NCI-H446 treated with DMSO at 0.1 percent for 48 hours (cell line): Measurements from ENCODE around the gene CACNA1C.
"Not testable (repeated sequence)": the region's sequence is repeated elsewhere in the genome, so short reads cannot be mapped to it uniquely, and the experiment has no call there.

Experiments
- DNase-seq: peaks from one replicate; lab custom pipeline; 2025; lab: John Stamatoyannopoulos, UW

CACNA1C gene

GRCh38 chr12:2690348-2691005, 637.7 kb downstream of the CACNA1C start:
- DNase-seq = no peak

GRCh38 chr12:2691006-2691344, 638.2 kb downstream of the CACNA1C start:
- DNase-seq = no peak

- DNase-seq = no peak
These were observed 638.7 kb downstream of the CACNA1C start for GRCh38 chr12:2691345-2692071.

GRCh38 chr12:2692080-2692479, 639.3 kb downstream of the CACNA1C start:
- DNase-seq = no peak

- DNase-seq = no peak
These were observed 640.6 kb downstream of the CACNA1C start for GRCh38 chr12:2693244-2693860.

DNA sequence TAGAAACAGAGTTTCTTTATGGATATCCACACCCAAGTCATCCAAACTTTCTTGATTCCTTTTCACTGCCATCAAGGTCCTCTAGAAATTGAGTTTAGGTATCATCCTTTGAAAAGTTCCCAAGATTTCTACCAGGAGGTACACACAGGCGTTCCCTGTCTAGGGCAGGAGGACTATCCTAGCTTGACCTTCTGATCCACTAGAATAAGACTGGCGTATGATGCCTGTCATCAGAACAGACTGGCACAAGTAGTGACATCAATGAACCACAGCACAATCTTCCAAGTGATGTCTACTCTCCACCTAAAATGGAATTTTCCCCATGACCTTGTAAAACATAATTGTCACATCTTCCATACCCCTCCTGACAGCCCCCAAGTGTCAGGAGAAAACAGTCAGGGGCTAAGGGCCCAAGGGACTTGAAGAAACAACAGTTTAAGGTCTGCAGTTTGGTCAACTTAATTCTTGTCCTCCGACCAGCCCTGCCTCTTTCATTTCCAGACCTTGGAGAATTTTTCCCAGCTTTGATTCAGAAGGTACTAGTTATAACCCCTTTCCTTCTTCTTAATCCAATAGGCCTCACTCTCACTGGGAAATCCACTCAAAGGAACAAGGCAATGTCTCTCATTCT, 641.3 kb downstream of the CACNA1C start:
- no peak for DNase-seq

DNA sequence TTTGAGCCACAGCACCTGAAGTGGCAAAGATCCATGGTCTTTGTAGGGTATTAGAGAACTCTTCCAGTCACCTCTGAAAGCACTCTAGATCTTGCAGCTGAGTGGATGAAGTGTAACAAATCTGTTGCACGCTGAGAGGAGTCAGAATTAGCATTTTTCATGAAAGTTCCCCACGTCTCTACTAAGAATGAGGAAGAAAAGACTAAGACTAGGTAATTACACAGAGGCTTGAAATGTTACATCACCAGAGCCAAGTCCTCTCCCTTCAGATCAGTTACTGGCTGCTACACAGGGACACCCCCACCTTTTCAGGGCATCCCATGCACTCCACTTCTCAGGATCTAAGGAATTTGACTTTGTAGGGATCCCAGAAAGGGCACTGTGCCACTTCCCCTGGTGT, 643.3 kb downstream of the CACNA1C start:
- no peak for DNase-seq

DNA sequence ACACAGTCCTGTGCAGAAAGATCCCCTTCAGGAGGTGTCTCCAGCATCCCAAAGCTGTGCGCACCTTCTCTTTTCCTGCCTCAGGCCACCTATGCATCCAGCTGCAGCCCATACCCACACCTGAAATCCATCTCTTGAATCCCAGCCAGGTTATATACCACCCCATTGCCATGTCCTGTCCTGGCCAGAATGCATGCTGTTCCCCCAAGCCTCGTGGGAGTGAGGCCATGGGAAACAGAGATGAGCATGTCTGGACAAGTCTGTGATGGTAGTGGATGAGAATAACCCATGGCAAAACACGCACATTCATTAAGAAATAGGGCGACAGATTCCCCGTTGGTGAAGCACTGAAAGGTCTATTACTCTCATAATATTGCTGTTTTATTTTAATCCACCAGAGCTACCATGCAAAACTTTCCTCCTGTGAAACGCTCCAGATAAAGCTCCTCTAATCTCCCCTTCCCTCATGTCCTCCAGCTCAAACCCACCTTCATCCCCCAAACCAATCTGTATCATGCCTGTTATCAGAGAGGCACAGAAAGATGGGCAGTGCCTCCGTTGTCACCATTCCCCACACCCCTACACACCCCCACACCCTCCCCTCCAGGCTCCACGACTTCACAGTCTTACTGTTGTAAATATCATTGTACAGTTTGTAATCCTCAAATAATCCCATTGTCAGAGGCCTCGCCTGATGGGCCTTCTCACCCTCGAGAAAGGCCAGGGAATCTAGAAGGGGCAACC, 644.4 kb downstream of the CACNA1C start:
- no peak for DNase-seq

DNA sequence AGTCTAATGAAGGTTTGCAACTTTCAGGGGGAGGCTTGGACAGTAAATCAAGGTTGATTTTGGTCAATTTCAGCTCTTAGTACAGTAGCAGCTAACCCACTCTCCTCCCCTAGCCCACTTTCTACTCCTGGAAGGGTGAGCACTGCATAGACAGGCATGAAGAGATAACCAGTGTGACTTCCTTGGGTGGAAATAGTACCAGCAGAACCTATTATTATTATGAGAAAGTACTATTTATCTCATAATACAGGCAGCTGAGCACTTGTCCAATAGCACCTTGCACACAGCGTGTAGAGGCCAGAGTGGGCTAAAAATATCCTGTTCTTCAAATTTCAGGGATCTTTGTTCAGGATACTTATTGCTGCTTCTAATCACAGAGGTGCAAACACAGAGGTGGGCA, 645.8 kb downstream of the CACNA1C start:
- no peak for DNase-seq

DNA sequence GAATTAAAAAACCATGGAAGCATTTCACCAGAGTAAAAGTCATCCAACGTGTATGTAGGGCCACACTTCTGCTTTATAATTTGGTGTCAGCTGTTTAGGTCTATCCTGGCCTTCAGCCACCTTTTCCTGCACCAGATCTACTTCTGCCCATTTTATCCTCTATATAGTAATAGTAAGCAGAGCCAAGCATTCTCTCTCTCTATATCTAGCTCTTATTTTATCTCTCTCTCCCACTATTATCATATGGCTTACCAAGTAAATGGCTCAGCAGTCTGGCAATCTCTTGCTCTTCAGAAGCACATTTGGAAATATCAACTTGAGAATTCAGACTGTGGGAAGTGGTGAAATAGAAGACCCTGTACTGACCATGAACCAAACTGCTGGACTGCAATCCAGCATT, 657.9 kb downstream of the CACNA1C start:
- no peak for DNase-seq

- no peak for DNase-seq
These were observed 666.6 kb downstream of the CACNA1C start for GRCh38 chr12:2719392-2719791.

DNA sequence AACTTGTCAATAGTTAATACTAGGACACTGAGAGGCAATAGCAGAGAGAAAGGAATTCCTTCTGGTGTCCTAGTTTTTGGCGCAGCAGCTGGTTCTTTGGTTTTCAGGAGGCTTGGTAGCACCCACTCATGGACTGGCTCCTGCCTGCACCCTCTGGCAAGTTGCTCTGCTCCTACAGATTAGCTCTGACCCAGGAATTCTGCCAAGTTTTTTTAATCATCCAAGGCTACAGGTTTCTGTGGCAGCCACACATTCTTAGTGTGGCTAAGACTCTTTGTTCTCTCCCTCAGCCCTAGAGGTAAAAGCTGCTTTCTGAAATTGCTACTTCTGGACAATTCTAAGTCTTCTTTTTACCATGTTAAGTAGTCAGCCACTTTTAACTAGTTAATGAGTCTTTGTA, 670.0 kb downstream of the CACNA1C start:
- no peak for DNase-seq

DNA sequence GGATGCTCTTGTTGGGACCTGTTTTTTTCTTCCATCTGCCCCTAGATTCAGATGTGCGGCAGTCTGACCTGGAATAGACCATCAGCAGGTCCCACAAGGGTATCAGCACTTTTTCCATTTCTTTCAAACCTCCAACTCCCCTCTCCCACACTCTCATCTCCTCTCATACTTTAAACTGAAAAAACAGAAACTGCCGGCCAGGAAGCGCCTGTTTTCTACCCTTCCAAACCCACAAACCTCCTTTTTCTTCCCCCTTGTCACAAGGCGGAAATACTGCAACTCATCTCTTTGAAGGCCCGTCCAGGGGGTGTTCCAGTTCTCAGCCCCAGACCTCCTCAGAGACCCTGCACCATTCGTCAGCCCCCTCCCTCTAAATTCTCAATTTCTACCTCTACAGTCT, 679.5 kb downstream of the CACNA1C start:
- DNase-seq = no peak

GRCh38 chr12:2733493-2734355, 680.9 kb downstream of the CACNA1C start:
- DNase-seq = no peak

DNA sequence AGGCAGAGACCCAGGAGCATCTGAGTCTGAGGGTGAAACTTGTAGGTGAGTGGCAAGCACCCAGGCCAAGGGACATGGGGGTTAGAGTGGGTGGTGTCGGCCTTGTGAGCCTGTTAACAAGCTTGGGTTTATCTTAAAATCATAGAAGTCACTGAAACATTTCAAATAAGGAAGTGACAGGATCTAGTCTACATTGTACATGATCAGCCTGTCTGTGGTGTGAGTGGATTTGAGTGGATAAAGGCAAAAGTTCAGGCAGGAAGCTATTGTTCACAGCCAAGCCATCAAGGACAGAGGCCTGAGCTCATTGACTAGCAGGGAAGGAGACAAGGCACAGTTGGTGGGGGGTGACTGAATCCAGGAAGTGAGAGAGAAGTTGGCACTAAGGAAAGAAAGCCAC, 682.6 kb downstream of the CACNA1C start:
- DNase-seq = no peak

DNA sequence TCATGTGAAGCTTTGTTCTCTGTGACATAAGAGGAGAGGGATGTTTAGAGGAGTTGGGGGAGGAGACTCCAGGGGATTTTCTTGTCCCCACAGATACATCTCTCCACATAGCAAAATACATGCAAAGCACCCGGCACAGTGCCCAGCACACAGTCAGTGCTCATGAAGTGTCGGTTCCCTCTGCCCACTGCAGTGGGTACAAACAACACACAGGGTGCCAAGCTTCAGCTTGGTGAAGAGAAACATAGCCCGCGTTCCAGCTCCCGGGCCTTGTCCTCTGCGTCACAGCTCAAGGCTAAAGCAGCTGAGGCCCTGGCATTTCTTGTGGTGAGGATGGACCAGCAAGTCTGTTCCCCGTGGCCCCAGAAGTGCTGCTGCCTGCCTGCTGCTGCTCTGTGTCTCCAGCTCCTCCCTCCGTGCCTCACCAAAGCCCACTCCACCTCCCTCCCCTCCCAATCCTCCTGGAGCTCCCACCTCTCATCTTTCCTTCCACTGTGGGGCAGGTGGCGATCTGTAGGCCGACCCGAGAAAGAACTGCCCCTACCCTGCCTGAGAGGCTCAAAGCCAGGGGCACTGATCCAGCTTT, 685.0 kb downstream of the CACNA1C start:
- DNase-seq = no peak

- no peak for DNase-seq
These were observed 686.3 kb downstream of the CACNA1C start for GRCh38 chr12:2739069-2739468.

DNA sequence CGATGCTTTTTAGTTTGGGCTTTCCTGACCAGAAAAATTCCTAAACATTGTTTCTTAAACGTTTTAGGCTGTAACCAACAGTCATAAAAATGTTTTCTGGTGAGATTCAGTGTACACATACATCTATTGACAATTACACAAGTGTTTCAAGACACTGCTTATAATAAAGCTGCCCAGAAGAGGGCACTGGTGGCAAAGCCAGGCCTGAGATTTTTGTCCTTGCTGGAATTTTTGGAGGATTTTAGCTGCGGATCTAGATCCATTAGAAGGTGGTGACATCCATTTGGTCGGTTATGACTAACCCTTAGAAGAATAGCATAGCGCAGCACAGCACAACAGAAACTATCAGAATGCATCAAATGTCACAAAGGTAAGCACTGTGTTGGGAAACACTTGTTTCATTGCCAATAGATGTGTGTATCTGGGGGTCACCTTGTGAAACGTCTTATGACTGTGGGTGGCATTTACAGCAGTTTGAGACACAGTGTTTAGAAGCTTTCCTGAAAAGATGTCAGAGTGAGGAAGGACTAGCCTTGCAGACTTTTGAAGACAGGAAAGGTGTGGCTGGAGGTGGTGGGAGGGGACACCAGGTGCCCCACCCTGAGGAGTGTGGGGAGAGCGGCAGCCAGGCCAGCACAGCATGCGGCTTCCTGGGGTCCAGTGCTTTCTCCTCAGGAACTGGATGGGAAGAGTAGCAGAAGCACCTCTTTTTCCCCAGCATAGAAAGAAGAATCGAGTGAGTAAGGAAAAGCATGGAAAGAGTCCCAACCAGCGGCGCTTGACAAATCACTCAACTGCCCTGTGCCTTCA, 687.2 kb downstream of the CACNA1C start:
- DNase-seq = no peak

- DNase-seq = not testable (repeated sequence)
These were observed 689.2 kb downstream of the CACNA1C start for GRCh38 chr12:2742037-2742436.

- no peak for DNase-seq
These were observed 690.7 kb downstream of the CACNA1C start for GRCh38 chr12:2743478-2743877.
